ENCODE measurements around the gene PPOX.

The PPOX gene

DNA sequence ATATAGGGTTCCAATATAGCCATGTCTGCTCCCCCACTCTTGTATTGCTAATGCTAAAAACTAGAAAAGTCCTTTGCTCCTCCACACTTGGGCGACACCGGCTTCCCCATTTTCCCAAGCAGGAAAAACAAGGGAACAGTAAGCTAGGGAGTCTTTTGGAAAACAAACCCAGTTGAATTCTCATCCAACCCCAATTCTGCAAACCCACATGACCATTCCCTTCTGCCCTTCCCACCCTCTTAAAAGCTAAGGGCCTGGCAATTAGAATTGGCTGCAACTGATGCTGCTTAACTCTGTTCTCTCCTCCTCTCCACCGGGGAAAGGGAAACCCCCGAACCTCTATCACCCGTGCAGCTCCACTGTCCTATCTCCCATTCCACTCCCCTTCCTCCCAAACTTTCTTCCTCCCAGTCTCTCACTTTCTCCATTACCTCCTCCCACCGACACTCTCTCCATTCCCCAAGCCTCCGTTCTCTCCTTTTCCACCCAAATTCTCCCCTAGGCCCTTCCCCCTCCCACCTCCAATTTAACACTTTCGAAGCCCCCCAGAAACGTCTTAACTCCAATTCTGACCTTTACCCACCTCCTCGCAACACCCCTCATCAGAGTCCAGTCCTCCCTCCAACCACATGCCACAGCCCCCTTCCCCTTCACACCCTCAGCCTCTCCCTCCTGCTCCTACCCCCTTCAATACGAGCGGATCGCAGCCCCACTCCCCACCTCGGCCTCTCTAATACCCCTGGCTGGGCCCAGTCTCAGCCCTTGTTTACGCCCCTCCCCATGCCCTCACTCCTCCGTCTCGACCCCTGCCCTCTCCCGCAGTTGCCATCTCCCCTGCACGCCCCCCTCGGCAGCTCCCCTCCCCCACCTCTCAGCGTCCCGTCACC, 34.5 kb upstream of the PPOX start:
- peaks cover 14% of the 10 kb centered on the region for H3K4me1 ChIP-seq (ENCODE audit: control insufficient read depth, insufficient read depth, low read length, unreplicated experiment)
- H3K27ac ChIP-seq (ENCODE audit: low read depth, low read length), result peak overlapping the region; percentile 89
- peaks cover 22% of the 10 kb centered on the region for H3K36me3 ChIP-seq (ENCODE audit: insufficient read depth, low read length)
- H3K4me3 ChIP-seq (ENCODE audit: low read depth, low read length), result peak overlapping the region; percentile 92
- peaks cover 70% of the 10 kb centered on the region for H3K79me2 ChIP-seq (ENCODE audit: control insufficient read depth, insufficient read depth, low read length, unreplicated experiment)
- H2AFZ ChIP-seq (ENCODE audit: low read length, unreplicated experiment), result peak overlapping the region; percentile 73
- H3K27me3 ChIP-seq (ENCODE audit: insufficient read depth, low read length), result no peaks in the 10 kb centered on the region

- Histone ChIP-seq H3K36me3 (ENCODE audit: insufficient read depth, low read length) (peaks cover 14% of the 10 kb centered on the region), H3K27me3 (ENCODE audit: insufficient read depth, low read length) (no peaks in the 10 kb centered on the region), H3K79me2 (ENCODE audit: control insufficient read depth, insufficient read depth, low read length, unreplicated experiment) (peaks cover 61% of the 10 kb centered on the region), H2AFZ (ENCODE audit: low read length, unreplicated experiment) (peak within 1 kb of the TSS; percentile 73), H3K4me3 (ENCODE audit: low read depth, low read length) (peak within 1 kb of the TSS; percentile 92), H3K27ac (ENCODE audit: low read depth, low read length) (peak within 1 kb of the TSS; percentile 89), H3K4me1 (ENCODE audit: control insufficient read depth, insufficient read depth, low read length, unreplicated experiment) (peaks cover 14% of the 10 kb centered on the region)
Measured at GRCh38 chr1:161132410-161133219, 33.6 kb upstream of the PPOX start, which contains the start of gene DEDD. Gene DEDD (minus strand): TSS chr1:161132667. CDS start chr1:161124462, 8,205 bp downstream.

GRCh38 chr1:161133220-161133740, 32.9 kb upstream of the PPOX start:
- Histone ChIP-seq H3K36me3 (ENCODE audit: insufficient read depth, low read length) (peaks cover 9% of the 10 kb centered on the region), H3K4me3 (ENCODE audit: low read depth, low read length) (peak overlapping the region; percentile 92), H3K79me2 (ENCODE audit: control insufficient read depth, insufficient read depth, low read length, unreplicated experiment) (peaks cover 55% of the 10 kb centered on the region), H2AFZ (ENCODE audit: low read length, unreplicated experiment) (peak overlapping the region; percentile 72), H3K27me3 (ENCODE audit: insufficient read depth, low read length) (no peaks in the 10 kb centered on the region), H3K27ac (ENCODE audit: low read depth, low read length) (peak overlapping the region; percentile 89), H3K4me1 (ENCODE audit: control insufficient read depth, insufficient read depth, low read length, unreplicated experiment) (peaks cover 14% of the 10 kb centered on the region)

GRCh38 chr1:161137881-161138280, 28.3 kb upstream of the PPOX start:
- Histone ChIP-seq H3K27me3 (ENCODE audit: insufficient read depth, low read length) (no peaks in the 10 kb centered on the region), H3K4me1 (ENCODE audit: control insufficient read depth, insufficient read depth, low read length, unreplicated experiment) (no peaks in the 10 kb centered on the region), H2AFZ (ENCODE audit: low read length, unreplicated experiment) (no peak overlapping the region), H3K36me3 (ENCODE audit: insufficient read depth, low read length) (no peaks in the 10 kb centered on the region), H3K4me3 (ENCODE audit: low read depth, low read length) (no peak overlapping the region), H3K27ac (ENCODE audit: low read depth, low read length) (no peak overlapping the region), H3K79me2 (ENCODE audit: control insufficient read depth, insufficient read depth, low read length, unreplicated experiment) (peaks cover 19% of the 10 kb centered on the region)

GRCh38 chr1:161138431-161138830, 27.8 kb upstream of the PPOX start:
- Histone ChIP-seq H3K4me1 (ENCODE audit: control insufficient read depth, insufficient read depth, low read length, unreplicated experiment) (no peaks in the 10 kb centered on the region), H3K36me3 (ENCODE audit: insufficient read depth, low read length) (no peaks in the 10 kb centered on the region), H3K79me2 (ENCODE audit: control insufficient read depth, insufficient read depth, low read length, unreplicated experiment) (peaks cover 16% of the 10 kb centered on the region), H2AFZ (ENCODE audit: low read length, unreplicated experiment) (no peak overlapping the region), H3K4me3 (ENCODE audit: low read depth, low read length) (no peak overlapping the region), H3K27ac (ENCODE audit: low read depth, low read length) (no peak overlapping the region), H3K27me3 (ENCODE audit: insufficient read depth, low read length) (no peaks in the 10 kb centered on the region)

DNA sequence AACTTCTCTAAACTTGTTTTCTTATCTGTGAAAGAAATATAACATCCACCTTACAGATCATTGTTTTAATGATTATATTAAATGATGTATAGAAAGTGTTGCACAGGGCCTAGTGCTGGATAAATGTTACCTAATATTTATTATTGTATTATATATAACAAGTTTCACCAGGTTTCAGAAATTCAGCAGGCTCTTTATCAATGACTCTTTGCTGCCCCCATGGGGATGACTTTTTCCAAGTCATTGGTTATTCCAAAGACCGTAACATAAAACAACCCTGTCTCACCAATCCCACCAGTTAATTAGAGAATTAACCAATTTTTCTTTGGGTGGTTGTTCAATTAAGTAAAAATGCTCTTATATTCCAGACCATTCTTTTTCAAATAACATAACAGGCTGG, 26.5 kb upstream of the PPOX start:
- Histone ChIP-seq H3K27ac (ENCODE audit: low read depth, low read length) (no peak overlapping the region), H3K27me3 (ENCODE audit: insufficient read depth, low read length) (no peaks in the 10 kb centered on the region), H3K79me2 (ENCODE audit: control insufficient read depth, insufficient read depth, low read length, unreplicated experiment) (peaks cover 5% of the 10 kb centered on the region), H3K36me3 (ENCODE audit: insufficient read depth, low read length) (no peaks in the 10 kb centered on the region), H3K4me3 (ENCODE audit: low read depth, low read length) (no peak overlapping the region), H3K4me1 (ENCODE audit: control insufficient read depth, insufficient read depth, low read length, unreplicated experiment) (no peaks in the 10 kb centered on the region), H2AFZ (ENCODE audit: low read length, unreplicated experiment) (no peak overlapping the region)

- Histone ChIP-seq H3K36me3 (ENCODE audit: insufficient read depth, low read length) (no peaks in the 10 kb centered on the region), H3K4me1 (ENCODE audit: control insufficient read depth, insufficient read depth, low read length, unreplicated experiment) (no peaks in the 10 kb centered on the region), H3K27me3 (ENCODE audit: insufficient read depth, low read length) (no peaks in the 10 kb centered on the region), H3K79me2 (ENCODE audit: control insufficient read depth, insufficient read depth, low read length, unreplicated experiment) (no peaks in the 10 kb centered on the region), H3K27ac (ENCODE audit: low read depth, low read length) (no peak overlapping the region), H3K4me3 (ENCODE audit: low read depth, low read length) (no peak overlapping the region), H2AFZ (ENCODE audit: low read length, unreplicated experiment) (no peak overlapping the region)
Measured at GRCh38 chr1:161140755-161141400, 25.3 kb upstream of the PPOX start.

DNA sequence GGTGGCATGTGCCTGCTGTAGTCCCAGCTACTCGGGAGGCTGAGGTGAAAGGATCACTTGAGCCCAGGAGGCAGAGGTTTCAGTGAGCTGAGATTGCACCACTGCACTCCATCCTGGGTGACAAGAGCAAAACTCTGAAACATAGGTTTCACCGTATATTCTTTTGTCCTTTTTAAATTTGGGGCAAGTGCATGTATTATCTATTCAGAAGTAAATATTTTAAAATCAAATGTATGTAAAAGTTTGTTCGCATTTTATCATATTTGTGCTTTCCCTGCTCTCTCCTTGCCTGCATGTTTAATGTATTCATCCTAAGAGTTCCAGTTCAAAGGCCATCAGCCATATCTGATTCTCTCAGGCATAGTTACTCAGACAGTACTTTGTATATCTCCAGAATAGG, 20.4 kb upstream of the PPOX start:
- Histone ChIP-seq H3K79me2 (ENCODE audit: control insufficient read depth, insufficient read depth, low read length, unreplicated experiment) (no peaks in the 10 kb centered on the region), H3K4me3 (ENCODE audit: low read depth, low read length) (no peak overlapping the region), H2AFZ (ENCODE audit: low read length, unreplicated experiment) (no peak overlapping the region), H3K36me3 (ENCODE audit: insufficient read depth, low read length) (no peaks in the 10 kb centered on the region), H3K4me1 (ENCODE audit: control insufficient read depth, insufficient read depth, low read length, unreplicated experiment) (no peaks in the 10 kb centered on the region), H3K27ac (ENCODE audit: low read depth, low read length) (no peak overlapping the region), H3K27me3 (ENCODE audit: insufficient read depth, low read length) (no peaks in the 10 kb centered on the region)

- peaks cover 6% of the 10 kb centered on the region for H3K79me2 ChIP-seq (ENCODE audit: control insufficient read depth, insufficient read depth, low read length, unreplicated experiment)
- H2AFZ ChIP-seq (ENCODE audit: low read length, unreplicated experiment), result peak overlapping the region; percentile 40
- peaks cover 8% of the 10 kb centered on the region for H3K4me1 ChIP-seq (ENCODE audit: control insufficient read depth, insufficient read depth, low read length, unreplicated experiment)
- no peaks in the 10 kb centered on the region for H3K27me3 ChIP-seq (ENCODE audit: insufficient read depth, low read length)
- peak overlapping the region; percentile 85; the same call in 1 of the 2 replicates for H3K27ac ChIP-seq (ENCODE audit: low read depth, low read length)
- peak overlapping the region; percentile 77 for H3K4me3 ChIP-seq (ENCODE audit: low read depth, low read length)
- H3K36me3 ChIP-seq (ENCODE audit: insufficient read depth, low read length), result no peaks in the 10 kb centered on the region
Measured at GRCh38 chr1:161153176-161153575, 13.1 kb upstream of the PPOX start.

GRCh38 chr1:161153682-161154337, 12.4 kb upstream of the PPOX start, which contains the start of gene UFC1:
Gene UFC1 (plus strand): TSS chr1:161153978. CDS start chr1:161153998, 20 bp downstream.
- H2AFZ ChIP-seq (ENCODE audit: low read length, unreplicated experiment), result peak within 1 kb of the TSS; percentile 40
- no peaks in the 10 kb centered on the region for H3K36me3 ChIP-seq (ENCODE audit: insufficient read depth, low read length)
- H3K4me3 ChIP-seq (ENCODE audit: low read depth, low read length), result peak within 1 kb of the TSS; percentile 77
- peaks cover 13% of the 10 kb centered on the region for H3K4me1 ChIP-seq (ENCODE audit: control insufficient read depth, insufficient read depth, low read length, unreplicated experiment)
- H3K27me3 ChIP-seq (ENCODE audit: insufficient read depth, low read length), result no peaks in the 10 kb centered on the region
- H3K27ac ChIP-seq (ENCODE audit: low read depth, low read length), result peak within 1 kb of the TSS; percentile 85
- peaks cover 6% of the 10 kb centered on the region for H3K79me2 ChIP-seq (ENCODE audit: control insufficient read depth, insufficient read depth, low read length, unreplicated experiment)
